ENCODE results near the gene NTSR1.

NTSR1 gene

GRCh38 chr20:62700261-62700930 lies 8.2 kb upstream of the NTSR1 start:
- no peaks in the 10 kb centered on the region for H3K79me2 ChIP-seq (ENCODE audit: low read length)
- H3K4me1 ChIP-seq (ENCODE audit: low read length) = no peaks in the 10 kb centered on the region
- H3K9me3 ChIP-seq (ENCODE audit: insufficient read depth, low read length) = no peaks in the 10 kb centered on the region
- H3K27me3 ChIP-seq (ENCODE audit: low read depth, low read length) = peaks cover 27% of the 10 kb centered on the region
- H2AFZ ChIP-seq (ENCODE audit: low read depth, low read length) = no peak overlapping the region
- H3K4me2 ChIP-seq (ENCODE audit: low read length) = no peak overlapping the region
- H3K27ac ChIP-seq (ENCODE audit: low read length) = no peak overlapping the region
- no peaks in the 10 kb centered on the region for H3K36me3 ChIP-seq (replicated peaks; ENCODE audit: low read depth, low read length)
- H4K20me1 ChIP-seq (ENCODE audit: insufficient read depth, low read length) = no peaks in the 10 kb centered on the region
- H3K9ac ChIP-seq (ENCODE audit: low read length) = no peak overlapping the region
- H3K4me3 ChIP-seq (ENCODE audit: low read length) = no peak overlapping the region
- TF ChIP-seq EZH2phosphoT487 (IDR thresholded peaks at IDR 0.05; ENCODE audit: low read depth) (no peak), CTCF (IDR thresholded peaks at IDR 0.05; ENCODE audit: low read depth, low read length) (no peak)

GRCh38 chr20:62701161-62702012 lies 7.2 kb upstream of the NTSR1 start:
- no peak for TF ChIP-seq CTCF (IDR thresholded peaks at IDR 0.05; ENCODE audit: low read depth, low read length)
- TF ChIP-seq EZH2phosphoT487 (IDR thresholded peaks at IDR 0.05; ENCODE audit: low read depth) = no peak
- no peaks in the 10 kb centered on the region for H4K20me1 ChIP-seq (ENCODE audit: insufficient read depth, low read length)
- H3K4me1 ChIP-seq (ENCODE audit: low read length) = no peaks in the 10 kb centered on the region
- H3K9me3 ChIP-seq (ENCODE audit: insufficient read depth, low read length) = no peaks in the 10 kb centered on the region
- no peak overlapping the region for H2AFZ ChIP-seq (ENCODE audit: low read depth, low read length)
- H3K4me2 ChIP-seq (ENCODE audit: low read length) = no peak overlapping the region
- H3K27me3 ChIP-seq (ENCODE audit: low read depth, low read length) = peaks cover 27% of the 10 kb centered on the region
- H3K36me3 ChIP-seq (replicated peaks; ENCODE audit: low read depth, low read length) = no peaks in the 10 kb centered on the region
- H3K9ac ChIP-seq (ENCODE audit: low read length) = no peak overlapping the region
- H3K27ac ChIP-seq (ENCODE audit: low read length) = no peak overlapping the region
- H3K4me3 ChIP-seq (ENCODE audit: low read length) = no peak overlapping the region
- no peaks in the 10 kb centered on the region for H3K79me2 ChIP-seq (ENCODE audit: low read length)

- peaks cover 27% of the 10 kb centered on the region for H3K27me3 ChIP-seq (ENCODE audit: low read depth, low read length)
- H3K4me3 ChIP-seq (ENCODE audit: low read length) = no peak overlapping the region
- H3K4me1 ChIP-seq (ENCODE audit: low read length) = no peaks in the 10 kb centered on the region
- no peak overlapping the region for H3K9ac ChIP-seq (ENCODE audit: low read length)
- H3K27ac ChIP-seq (ENCODE audit: low read length) = no peak overlapping the region
- no peaks in the 10 kb centered on the region for H3K79me2 ChIP-seq (ENCODE audit: low read length)
- no peak for TF ChIP-seq CTCF (IDR thresholded peaks at IDR 0.05; ENCODE audit: low read depth, low read length)
- no peak for TF ChIP-seq EZH2phosphoT487 (IDR thresholded peaks at IDR 0.05; ENCODE audit: low read depth)
- no peaks in the 10 kb centered on the region for H3K9me3 ChIP-seq (ENCODE audit: insufficient read depth, low read length)
- no peaks in the 10 kb centered on the region for H4K20me1 ChIP-seq (ENCODE audit: insufficient read depth, low read length)
- H2AFZ ChIP-seq (ENCODE audit: low read depth, low read length) = no peak overlapping the region
- no peaks in the 10 kb centered on the region for H3K36me3 ChIP-seq (replicated peaks; ENCODE audit: low read depth, low read length)
- no peak overlapping the region for H3K4me2 ChIP-seq (ENCODE audit: low read length)
Measured at GRCh38 chr20:62702013-62702300, 6.7 kb upstream of the NTSR1 start.

Measured in OCI-LY3 (cell line).